CD14-positive monocyte (primary cell): ENCODE data around the gene GTF2F1. TPM values are rescaled to one million over a fixed set of nuclear protein-coding genes. Genes with fewer than 3 reads are reported as not detected.
A peak's percentile ranks its signal among the peaks of the same experiment; 100 is the strongest.

Experiments
- DNase-seq, 3 donors: peaks; one replicate each; pipeline ENCODE4 v3.0.0-alpha.2; 2011 to 2022
- H2AFZ ChIP-seq: 2 replicates; pipeline ENCODE4 v1.6.0; 2012; ENCODE audit warnings: mild to moderate bottlenecking, low read depth, low read length, inconsistent platforms; ENCODE audit not compliant: insufficient read depth, poor library complexity, severe bottlenecking
- H3K27ac ChIP-seq, 2 donors: 1 replicate in 1 of 2; 2 replicates in 1 of 2; pipeline ENCODE4 v1.5.1; 2012 to 2013; ENCODE audit warnings: low read length in 2 of 2, control low read depth in 1 of 2, inconsistent platforms in 1 of 2, low read depth in 1 of 2, mild to moderate bottlenecking in 1 of 2
- H3K27me3 ChIP-seq, 2 donors: one replicate each; pipeline versions ENCODE4 v1.6.0 to v1.6.1; 2011 to 2013; ENCODE audit warnings: low read length in 2 of 2; ENCODE audit not compliant: control insufficient read depth in 2 of 2, insufficient read depth in 2 of 2
- H3K36me3 ChIP-seq, 2 donors: replicated peaks in 1 of 2; 1 replicate in 1 of 2; 2 replicates in 1 of 2; pipeline versions ENCODE4 v1.5.1 to v1.6.1; 2012 to 2013; ENCODE audit warnings: low read length in 2 of 2, control low read depth in 1 of 2, inconsistent platforms in 1 of 2, mild to moderate bottlenecking in 1 of 2; ENCODE audit not compliant: insufficient read depth in 2 of 2, control insufficient read depth in 1 of 2
- H3K4me1 ChIP-seq, 2 donors: 1 replicate in 1 of 2; 2 replicates in 1 of 2; pipeline versions ENCODE4 v1.5.1 to v1.6.1; 2012 to 2013; ENCODE audit warnings: low read length in 2 of 2, control low read depth in 1 of 2, inconsistent platforms in 1 of 2, mild to moderate bottlenecking in 1 of 2, moderate library complexity in 1 of 2; ENCODE audit not compliant: insufficient read depth in 2 of 2, control insufficient read depth in 1 of 2
- H3K4me2 ChIP-seq: replicated peaks from 2 replicates; pipeline ENCODE3; 2012; ENCODE audit warnings: low read length, moderate library complexity, mild to moderate bottlenecking; ENCODE audit not compliant: poor library complexity, severe bottlenecking; ENCODE audit errors: extremely low read depth
- H3K4me3 ChIP-seq, 3 experiments: fragments of 200-600 bp in 1 of 3; sonication (generic) in 1 of 3; replicated peaks in 1 of 3; 1 replicate in 2 of 3; 2 replicates in 1 of 3; pipeline ENCODE4 v1.5.1; 2011 to 2013; ENCODE audit warnings: low read length in 3 of 3, mild to moderate bottlenecking in 3 of 3, control low read depth in 2 of 3, low read depth in 2 of 3, inconsistent platforms in 1 of 3, moderate library complexity in 1 of 3
- H3K79me2 ChIP-seq: 2 replicates; pipeline ENCODE4 v1.6.0; 2012; ENCODE audit warnings: mild to moderate bottlenecking, control low read depth, inconsistent platforms, low read length, moderate library complexity; ENCODE audit not compliant: insufficient read depth
- H3K9ac ChIP-seq: 2 replicates; pipeline ENCODE4 v1.6.0; 2017; ENCODE audit warnings: low read length, mild to moderate bottlenecking; ENCODE audit not compliant: insufficient read depth, poor library complexity, severe bottlenecking
- H3K9me3 ChIP-seq, 2 donors: replicated peaks in 1 of 2; 1 replicate in 1 of 2; 2 replicates in 1 of 2; pipeline versions ENCODE4 v1.5.1 to v1.6.1; 2012 to 2013; ENCODE audit warnings: low read length in 2 of 2, control low read depth in 1 of 2; ENCODE audit not compliant: control insufficient read depth in 1 of 2, insufficient read depth in 1 of 2
- H4K20me1 ChIP-seq: 2 replicates; pipeline ENCODE4 v1.6.0; 2012; ENCODE audit warnings: mild to moderate bottlenecking, low read length, control low read depth, moderate library complexity; ENCODE audit not compliant: insufficient read depth
- H3K27ac Mint-ChIP-seq, 7 donors: one replicate each; pipeline ENCODE4 v1.8.0; 2020; ENCODE audit warnings: mild to moderate bottlenecking in 7 of 7, mixed read lengths in 7 of 7, moderate library complexity in 6 of 7, inconsistent platforms in 2 of 7
- H3K27me3 Mint-ChIP-seq, 3 donors: one replicate each; pipeline ENCODE4 v1.8.0; 2021 to 2022; ENCODE audit warnings: low read depth in 3 of 3, mild to moderate bottlenecking in 3 of 3, mixed read lengths in 3 of 3, moderate library complexity in 3 of 3, inconsistent platforms in 1 of 3
- H3K36me3 Mint-ChIP-seq, 2 donors: one replicate each; pipeline ENCODE4 v1.8.0; 2020; ENCODE audit warnings: mixed read lengths in 2 of 2, inconsistent platforms in 1 of 2, mild to moderate bottlenecking in 1 of 2
- H3K4me1 Mint-ChIP-seq: one replicate; pipeline ENCODE4 v1.8.0; 2020; ENCODE audit warnings: mild to moderate bottlenecking, mixed read lengths
- H3K4me3 Mint-ChIP-seq, 2 donors: one replicate each; pipeline ENCODE4 v1.8.0; 2020; ENCODE audit warnings: mild to moderate bottlenecking in 2 of 2, mixed read lengths in 2 of 2, moderate library complexity in 1 of 2
- H3K9me3 Mint-ChIP-seq, 7 donors: one replicate each; pipeline ENCODE4 v1.8.0; 2020 to 2022; ENCODE audit warnings: mixed read lengths in 7 of 7, mild to moderate bottlenecking in 6 of 7, moderate library complexity in 6 of 7, inconsistent platforms in 2 of 7
- WGBS: methylation state at CpG from one replicate; pipeline ENCODE4 v1.1.5; 2013; ENCODE audit warnings: missing lambda C conversion rate; ENCODE audit not compliant: insufficient coverage; 5-methylcytosine and 5-hydroxymethylcytosine counted together
- intact Hi-C, 2 donors: fragments of 100-400 bp; cut with micrococcal nuclease; formaldehyde crosslinking; loops; one replicate each; pipeline versions ENCODE4 v1.15.0 to v1.15.1; 2023
- polyA plus RNA-seq, 3 donors: library from polyadenylated mRNA; depleted of rRNA in 1 of 3; unstranded in 2 of 3; stranded (reverse) in 1 of 3; fragments of 300-500 nt in 2 of 3; fragments of >200 nt in 1 of 3; fragmentation: Illumina TruSeq in 2 of 3; gene quantifications; 1 replicate in 2 of 3; 2 replicates in 1 of 3; pipeline ENCODE4 v1.2.3, GENCODE V29; 2012 to 2021
- TF ChIP-seq, protein P1 (sequence below): fragments of 200-600 bp; IDR thresholded peaks from one replicate; pipeline ENCODE4 v1.8.0; 2022; ENCODE audit warnings: antibody characterized with exemption, mild to moderate bottlenecking

The GTF2F1 gene
- polyA plus RNA-seq, 3 donors, result 9.4 to 46.4 (median 13.2) TPM

DNA sequence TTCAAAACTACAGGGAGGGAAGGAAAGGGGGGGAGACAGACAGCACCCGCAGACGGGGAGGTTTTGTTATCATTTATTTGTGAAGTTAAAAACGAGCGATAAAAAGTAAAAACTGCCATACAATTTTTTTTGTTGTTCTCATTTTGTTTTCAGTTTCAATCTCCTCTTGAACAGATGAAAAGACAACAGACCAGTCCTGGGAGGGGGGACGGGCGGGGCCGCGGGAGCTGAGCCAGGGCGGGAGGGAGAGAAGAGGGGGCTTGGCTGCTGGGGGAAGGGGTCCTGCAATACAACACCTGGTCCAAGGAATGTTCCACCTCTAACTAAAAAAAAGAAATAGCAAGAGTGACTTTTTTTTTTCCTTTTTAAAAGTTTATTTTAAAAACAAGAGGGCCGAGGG is 20.3 kb upstream of the GTF2F1 start:
- Histone ChIP-seq H3K9ac (no peak overlapping the region), H3K9me3 (no peaks in the 10 kb centered on the region), H3K27ac (no peak overlapping the region), H4K20me1 (peaks cover 6% of the 10 kb centered on the region), H3K79me2 (peaks cover 3% of the 10 kb centered on the region), H3K27me3 (no peaks in the 10 kb centered on the region), H3K36me3 (peaks cover 45 to 48% of the 10 kb centered on the region in 2 donors), H3K4me3 (no peak overlapping the region), H2AFZ (no peak overlapping the region), H3K4me1 (no peaks in the 10 kb centered on the region), H3K4me2 (no peak overlapping the region)
- no peak overlapping the region for H3K4me3 Mint-ChIP-seq
- WGBS, result no CpG with 5 or more reads among the region's 10 CpGs
- TF ChIP-seq, protein P1, sequence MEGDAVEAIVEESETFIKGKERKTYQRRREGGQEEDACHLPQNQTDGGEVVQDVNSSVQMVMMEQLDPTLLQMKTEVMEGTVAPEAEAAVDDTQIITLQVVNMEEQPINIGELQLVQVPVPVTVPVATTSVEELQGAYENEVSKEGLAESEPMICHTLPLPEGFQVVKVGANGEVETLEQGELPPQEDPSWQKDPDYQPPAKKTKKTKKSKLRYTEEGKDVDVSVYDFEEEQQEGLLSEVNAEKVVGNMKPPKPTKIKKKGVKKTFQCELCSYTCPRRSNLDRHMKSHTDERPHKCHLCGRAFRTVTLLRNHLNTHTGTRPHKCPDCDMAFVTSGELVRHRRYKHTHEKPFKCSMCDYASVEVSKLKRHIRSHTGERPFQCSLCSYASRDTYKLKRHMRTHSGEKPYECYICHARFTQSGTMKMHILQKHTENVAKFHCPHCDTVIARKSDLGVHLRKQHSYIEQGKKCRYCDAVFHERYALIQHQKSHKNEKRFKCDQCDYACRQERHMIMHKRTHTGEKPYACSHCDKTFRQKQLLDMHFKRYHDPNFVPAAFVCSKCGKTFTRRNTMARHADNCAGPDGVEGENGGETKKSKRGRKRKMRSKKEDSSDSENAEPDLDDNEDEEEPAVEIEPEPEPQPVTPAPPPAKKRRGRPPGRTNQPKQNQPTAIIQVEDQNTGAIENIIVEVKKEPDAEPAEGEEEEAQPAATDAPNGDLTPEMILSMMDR, result no peak
- H3K27me3 Mint-ChIP-seq, result peaks cover 0 to 2% (median 1%) of the 10 kb centered on the region in 3 donors
- peaks cover 45 to 53% of the 10 kb centered on the region in 2 donors for H3K36me3 Mint-ChIP-seq
- intact Hi-C loops, result no loop called here
- peaks cover 0 to 3% (median 0%) of the 10 kb centered on the region in 7 donors for H3K9me3 Mint-ChIP-seq
- DNase-seq, result no peak
- H3K27ac Mint-ChIP-seq, result peak overlapping the region in 1 of 7 donors; percentile 13
- no peaks in the 10 kb centered on the region for H3K4me1 Mint-ChIP-seq

GRCh38 chr19:6412447-6413091 is 19.6 kb upstream of the GTF2F1 start:
- Histone ChIP-seq H2AFZ (no peak overlapping the region), H3K9me3 (no peaks in the 10 kb centered on the region), H3K9ac (no peak overlapping the region), H3K36me3 (peaks cover 37 to 41% of the 10 kb centered on the region in 2 donors), H3K27ac (no peak overlapping the region), H3K27me3 (no peaks in the 10 kb centered on the region), H3K79me2 (no peaks in the 10 kb centered on the region), H3K4me1 (no peaks in the 10 kb centered on the region), H3K4me3 (no peak overlapping the region), H3K4me2 (no peak overlapping the region), H4K20me1 (peaks cover 4% of the 10 kb centered on the region)
- Mint-ChIP-seq H3K4me3 (no peak overlapping the region), H3K36me3 (peaks cover 39 to 45% of the 10 kb centered on the region in 2 donors), H3K9me3 (peaks cover 0 to 3% (median 0%) of the 10 kb centered on the region in 7 donors), H3K27ac (no peak overlapping the region), H3K27me3 (peaks cover 0 to 2% (median 1%) of the 10 kb centered on the region in 3 donors), H3K4me1 (no peaks in the 10 kb centered on the region)
- no peak for DNase-seq
- intact Hi-C loops, result no loop called here
- TF ChIP-seq, protein P1, result peak; percentile 64
- 71% methylated on average over 8 of the region's 15 CpGs for WGBS
